Keratinocyte (primary cell): ENCODE results near the gene LASP1NB.

ENCODE experiments used
- DNase-seq: peaks from one replicate; pipeline ENCODE4 v3.0.0-alpha.2; 2011; ENCODE audit warnings: low read depth, missing footprints, low spot score
- FAIRE-seq: peaks from 2 replicates; lab custom pipeline; 2011; peaks lifted over from hg19 to GRCh38; lab: Jason Lieb, UNC
- H2AFZ ChIP-seq: 2 replicates; pipeline ENCODE4 v1.6.0; 2012; ENCODE audit warnings: low read length, control low read depth, inconsistent platforms; ENCODE audit not compliant: control insufficient read depth
- H3K27ac ChIP-seq: 2 replicates; pipeline ENCODE4 v1.5.1; 2011; ENCODE audit warnings: low read length; ENCODE audit not compliant: control insufficient read depth, insufficient read depth
- H3K27me3 ChIP-seq: 3 replicates; pipeline ENCODE4 v1.6.0; 2011; ENCODE audit warnings: low read length; ENCODE audit not compliant: control insufficient read depth, insufficient read depth; ENCODE audit errors: extremely low read depth
- H3K36me3 ChIP-seq, 2 experiments: 2 replicates in 1 of 2; 3 replicates in 1 of 2; pipeline ENCODE4 v1.5.1; 2011; ENCODE audit warnings: low read length in 2 of 2, mild to moderate bottlenecking in 1 of 2; ENCODE audit not compliant: control insufficient read depth in 2 of 2, insufficient read depth in 2 of 2; ENCODE audit errors: extremely low read depth in 1 of 2
- H3K4me1 ChIP-seq: 3 replicates; pipeline ENCODE4 v1.5.1; 2011; ENCODE audit warnings: low read length; ENCODE audit not compliant: control insufficient read depth, insufficient read depth; ENCODE audit errors: extremely low read depth
- H3K4me2 ChIP-seq: 3 replicates; pipeline ENCODE4 v1.6.0; 2011; ENCODE audit warnings: low read depth, low read length; ENCODE audit not compliant: control insufficient read depth, insufficient read depth; ENCODE audit errors: extremely low read depth
- H3K4me3 ChIP-seq, 3 experiments: fragments of 200-600 bp in 1 of 3; sonication (generic) in 1 of 3; 2 replicates in 2 of 3; 3 replicates in 1 of 3; pipeline ENCODE4 v1.5.1; 2011 to 2016; ENCODE audit warnings: low read length in 3 of 3, mild to moderate bottlenecking in 3 of 3, control low read depth in 2 of 3, inconsistent platforms in 1 of 3, low read depth in 1 of 3, mixed read lengths in 1 of 3, mixed run types in 1 of 3, moderate library complexity in 1 of 3; ENCODE audit not compliant: control insufficient read depth in 2 of 3, insufficient read depth in 2 of 3; ENCODE audit errors: extremely low read depth in 1 of 3
- H3K79me2 ChIP-seq: 2 replicates; pipeline ENCODE4 v1.6.0; 2012; ENCODE audit warnings: low read length; ENCODE audit not compliant: control insufficient read depth, insufficient read depth
- H3K9ac ChIP-seq: 3 replicates; pipeline ENCODE4 v1.6.0; 2011; ENCODE audit warnings: low read length; ENCODE audit not compliant: control insufficient read depth, insufficient read depth; ENCODE audit errors: extremely low read depth
- H3K9me1 ChIP-seq: 3 replicates; pipeline ENCODE4 v1.6.0; 2011; ENCODE audit warnings: low read length; ENCODE audit not compliant: control insufficient read depth, insufficient read depth; ENCODE audit errors: extremely low read depth
- H3K9me3 ChIP-seq: 2 replicates; pipeline ENCODE4 v1.5.1; 2012; ENCODE audit warnings: low read depth, low read length; ENCODE audit not compliant: control insufficient read depth
- H4K20me1 ChIP-seq: 3 replicates; pipeline ENCODE4 v1.6.0; 2011; ENCODE audit warnings: low read length; ENCODE audit not compliant: control insufficient read depth, insufficient read depth; ENCODE audit errors: extremely low read depth
- CTCF ChIP-seq, 3 experiments: IDR thresholded peaks in 1 of 3; conservative IDR thresholded peaks in 1 of 3; optimal IDR thresholded peaks in 1 of 3; 2 replicates in 2 of 3; 3 replicates in 1 of 3; pipeline versions ENCODE3 to v1.5.1; 2011; ENCODE audit warnings: low read length in 3 of 3, mild to moderate bottlenecking in 3 of 3, moderate library complexity in 2 of 3, control low read depth in 1 of 3, inconsistent platforms in 1 of 3; ENCODE audit not compliant: insufficient read depth in 2 of 3; ENCODE audit errors: extremely low read depth in 1 of 3
- EZH2 ChIP-seq: IDR thresholded peaks from one replicate; pipeline ENCODE4 v1.6.1; 2012; ENCODE audit warnings: inconsistent platforms, mild to moderate bottlenecking, low read length, moderate library complexity
- dilution Hi-C: fragments of 300-500 bp; cut with MboI; formaldehyde crosslinking; loops from one replicate; pipeline ENCODE4 v1.7.0; 2020; ENCODE audit warnings: low sequenced_read_pairs; ENCODE audit not compliant: extremely low pct_ligation_motif_present

The LASP1NB gene

GRCh38 chr17:38898812-38899348, 26.5 kb upstream of the LASP1NB start:
- DNase-seq (no peak), FAIRE-seq (no peak)
- Histone ChIP-seq H3K4me1 (peaks cover 20% of the 10 kb centered on the region), H2AFZ (no peak overlapping the region), H3K9me3 (no peaks in the 10 kb centered on the region), H3K9ac (no peak overlapping the region), H3K27ac (no peak overlapping the region), H3K79me2 (peaks cover 15% of the 10 kb centered on the region), H3K4me2 (no peak overlapping the region), H3K36me3 (peaks cover 35 to 41% of the 10 kb centered on the region in 2 experiments), H3K4me3 (no peak overlapping the region), H3K9me1 (no peaks in the 10 kb centered on the region), H3K27me3 (no peaks in the 10 kb centered on the region), H4K20me1 (no peaks in the 10 kb centered on the region)
- no peak for TF ChIP-seq CTCF (optimal IDR thresholded peaks at IDR 0.05 in 1 of 3, IDR thresholded peaks at IDR 0.05 in 1 of 3, conservative IDR thresholded peaks at IDR 0.05 in 1 of 3; ENCODE audit: extremely low read depth in 1 of 3, insufficient read depth in 2 of 3, low read length in 3 of 3)
- TF ChIP-seq EZH2 = no peak
- dilution Hi-C loops = no loop called here

DNA sequence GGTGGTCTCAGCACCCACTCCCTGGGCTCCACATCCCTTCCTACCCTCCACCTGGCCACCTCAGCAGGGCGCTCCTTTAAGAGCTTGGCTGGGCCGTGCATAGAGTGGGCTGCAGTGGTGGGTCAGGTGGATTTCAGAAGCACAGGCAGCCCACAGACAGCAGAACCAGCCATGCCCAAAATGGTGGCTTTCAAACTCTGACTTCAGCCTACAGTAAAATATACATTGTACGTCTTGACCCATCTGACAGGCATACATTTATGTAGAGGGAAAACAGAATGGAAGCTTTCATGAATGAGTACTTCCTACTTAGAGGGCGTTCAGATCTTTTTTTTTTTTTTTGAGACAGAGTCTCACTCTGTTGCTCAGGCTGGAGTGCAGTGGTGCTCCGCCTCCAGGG, 26.0 kb upstream of the LASP1NB start:
- H3K27ac ChIP-seq = no peak overlapping the region
- H3K79me2 ChIP-seq = peaks cover 15% of the 10 kb centered on the region
- dilution Hi-C loops = no loop called here

More for the DNA sequence above, 26.0 kb upstream of the LASP1NB start:
- H3K4me2 ChIP-seq = no peak overlapping the region
- no peaks in the 10 kb centered on the region for H3K9me1 ChIP-seq
- H3K4me3 ChIP-seq = no peak overlapping the region
- peaks cover 29 to 37% of the 10 kb centered on the region in 2 experiments for H3K36me3 ChIP-seq
- DNase-seq (no peak), FAIRE-seq (no peak)
- no peaks in the 10 kb centered on the region for H3K27me3 ChIP-seq
- H3K9me3 ChIP-seq = no peaks in the 10 kb centered on the region
- H2AFZ ChIP-seq = no peak overlapping the region
- no peak overlapping the region for H3K9ac ChIP-seq
- peaks cover 20% of the 10 kb centered on the region for H3K4me1 ChIP-seq
- no peak for TF ChIP-seq EZH2
- no peak for TF ChIP-seq CTCF (optimal IDR thresholded peaks at IDR 0.05 in 1 of 3, IDR thresholded peaks at IDR 0.05 in 1 of 3, conservative IDR thresholded peaks at IDR 0.05 in 1 of 3; ENCODE audit: extremely low read depth in 1 of 3, insufficient read depth in 2 of 3, low read length in 3 of 3)
- no peaks in the 10 kb centered on the region for H4K20me1 ChIP-seq
